Epithelial cell of prostate (primary cell): ENCODE data around the gene KDELR3.

ENCODE experiments used
- DNase-seq: peaks from one replicate; pipeline ENCODE4 v3.0.0-alpha.2; 2011; ENCODE audit warnings: low read depth, low spot score
- H3K27ac ChIP-seq: fragments of 450-650 bp; 2 replicates; pipeline ENCODE4 v1.5.1; 2017; ENCODE audit warnings: mild to moderate bottlenecking

KDELR3 gene

DNA sequence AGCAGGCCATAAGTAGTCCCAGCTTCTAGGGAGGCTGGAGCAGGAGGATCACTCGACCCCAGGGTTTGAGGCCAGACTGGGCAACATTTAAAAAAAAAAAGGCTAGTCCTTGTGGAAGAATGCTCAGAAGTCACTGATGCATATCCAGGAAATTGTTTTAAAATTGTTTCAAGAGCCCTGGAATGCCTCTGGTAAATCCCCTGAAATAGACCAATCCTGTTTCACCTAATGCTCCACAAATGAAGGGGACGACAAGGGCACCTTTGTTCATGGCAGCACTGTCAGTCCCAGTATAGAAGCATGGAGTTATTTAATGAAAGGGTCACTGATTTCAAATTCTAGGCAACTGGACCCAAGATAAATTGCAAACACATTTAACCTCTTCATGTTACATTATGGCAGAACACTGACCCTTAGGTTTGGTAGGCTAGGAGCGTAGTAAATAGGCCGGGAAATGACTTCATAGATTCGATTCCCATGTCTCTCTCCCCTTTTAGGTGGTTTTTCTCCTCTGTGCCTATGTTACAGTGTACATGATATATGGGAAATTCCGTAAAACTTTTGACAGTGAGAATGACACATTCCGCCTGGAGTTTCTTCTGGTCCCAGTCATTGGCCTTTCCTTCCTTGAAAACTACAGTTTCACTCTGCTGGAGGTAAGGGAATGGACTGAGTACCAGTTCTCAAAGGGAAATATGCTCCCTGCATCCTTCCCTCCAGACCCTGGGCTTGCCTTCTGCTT lies 11.4 kb downstream of the KDELR3 start:
- no peak overlapping the region for H3K27ac ChIP-seq
- no peak for DNase-seq

DNA sequence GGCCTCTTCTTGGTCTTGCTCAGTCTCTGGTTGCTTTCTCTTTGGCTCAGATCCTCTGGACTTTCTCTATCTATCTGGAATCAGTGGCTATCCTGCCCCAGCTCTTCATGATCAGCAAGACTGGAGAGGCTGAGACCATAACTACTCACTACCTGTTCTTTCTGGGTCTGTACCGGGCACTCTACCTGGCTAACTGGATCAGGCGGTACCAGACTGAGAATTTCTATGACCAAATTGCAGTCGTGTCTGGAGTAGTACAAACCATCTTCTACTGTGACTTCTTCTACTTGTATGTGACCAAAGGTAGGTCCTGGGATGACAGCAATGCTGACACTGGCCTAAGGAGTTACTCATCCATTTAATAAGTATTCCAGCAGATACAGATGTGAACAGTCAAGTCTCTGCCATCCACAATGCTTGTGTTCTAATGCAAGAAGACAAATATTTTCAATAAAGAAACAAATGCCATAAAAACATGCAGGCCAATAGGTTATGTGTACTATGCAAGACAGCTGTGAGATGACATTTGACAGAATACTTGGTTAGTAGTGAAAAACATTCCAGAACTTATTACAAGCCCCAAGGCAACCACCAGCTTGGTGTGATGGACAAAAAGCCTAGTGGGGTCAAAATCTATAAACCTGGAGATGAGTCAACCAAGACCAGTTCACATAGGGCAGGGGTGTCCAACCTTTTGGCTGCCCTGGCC lies 13.4 kb downstream of the KDELR3 start:
- no peak for DNase-seq
- H3K27ac ChIP-seq, result no peak overlapping the region

DNA sequence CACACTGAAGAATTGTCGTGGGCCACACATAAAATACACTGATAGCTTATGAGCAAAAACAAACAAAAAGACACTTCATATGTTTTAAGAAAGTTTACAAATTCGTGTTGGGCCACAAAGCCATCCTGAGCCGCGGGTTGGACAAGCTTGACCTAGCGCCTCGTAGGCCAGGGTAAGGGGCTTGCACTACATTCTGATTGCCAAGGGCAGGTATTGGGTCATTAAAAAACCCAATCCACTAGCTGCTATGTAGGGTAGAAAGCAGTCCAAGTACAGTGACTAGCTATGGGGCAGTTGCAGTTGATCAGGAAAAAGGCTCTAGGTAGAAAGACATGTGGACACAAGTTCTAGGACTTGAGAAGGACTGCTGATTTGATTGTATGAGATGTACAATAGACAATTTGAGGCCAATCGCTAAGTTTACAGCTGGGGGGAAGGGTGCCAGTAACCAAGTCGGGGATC lies 14.0 kb downstream of the KDELR3 start:
- no peak overlapping the region for H3K27ac ChIP-seq
- no peak for DNase-seq

DNA sequence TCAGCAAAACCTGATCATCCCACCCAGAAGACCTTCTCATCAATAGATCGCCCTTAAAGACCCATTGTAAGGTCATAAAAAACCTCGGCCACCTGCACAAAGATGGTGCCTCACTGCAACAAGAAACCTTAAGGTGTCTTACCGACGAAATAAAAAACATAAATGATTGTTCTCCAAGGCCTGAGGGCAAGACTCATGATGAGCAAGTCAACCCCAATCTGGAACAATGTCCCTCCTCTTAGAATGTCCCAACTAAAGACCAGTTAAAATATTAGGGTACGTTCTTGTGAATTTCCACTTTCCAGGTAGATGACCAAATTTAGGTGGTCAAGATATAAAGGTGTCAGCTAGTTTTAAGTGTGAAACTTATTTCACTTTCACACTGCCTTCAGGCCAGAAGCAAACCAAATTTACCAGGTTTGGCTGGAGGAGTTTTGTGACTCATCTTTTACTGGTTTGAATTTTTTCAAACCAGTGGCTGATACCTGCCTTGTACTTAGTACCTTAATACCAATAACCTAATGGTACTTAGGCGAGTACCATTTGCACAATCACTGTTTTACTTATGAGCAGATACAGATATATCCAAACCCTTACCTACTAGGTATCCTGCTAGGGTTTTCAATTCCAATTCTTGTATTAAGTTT lies 14.9 kb downstream of the KDELR3 start:
- no peak for DNase-seq
- no peak overlapping the region for H3K27ac ChIP-seq

DNA sequence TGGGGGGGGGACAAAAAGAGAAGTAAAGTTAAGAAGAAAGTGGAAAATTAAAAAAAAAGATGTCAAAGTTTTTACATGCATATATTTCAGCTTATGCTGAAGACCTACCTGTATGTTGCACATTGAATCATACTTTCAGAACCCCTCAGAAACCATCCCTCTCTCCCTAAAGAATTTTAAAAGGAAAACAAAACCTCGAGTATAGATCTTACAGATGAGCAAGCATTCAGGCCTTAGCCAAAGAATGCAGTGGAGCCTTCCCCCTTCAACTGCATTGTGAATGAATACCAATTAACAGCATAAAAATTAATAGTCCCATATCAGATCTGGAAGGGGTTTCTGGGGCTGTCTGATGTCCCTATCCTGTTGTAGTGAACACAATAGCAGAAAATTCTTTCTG lies 16.3 kb downstream of the KDELR3 start:
- no peak for DNase-seq
- H3K27ac ChIP-seq, result no peak overlapping the region

DNA sequence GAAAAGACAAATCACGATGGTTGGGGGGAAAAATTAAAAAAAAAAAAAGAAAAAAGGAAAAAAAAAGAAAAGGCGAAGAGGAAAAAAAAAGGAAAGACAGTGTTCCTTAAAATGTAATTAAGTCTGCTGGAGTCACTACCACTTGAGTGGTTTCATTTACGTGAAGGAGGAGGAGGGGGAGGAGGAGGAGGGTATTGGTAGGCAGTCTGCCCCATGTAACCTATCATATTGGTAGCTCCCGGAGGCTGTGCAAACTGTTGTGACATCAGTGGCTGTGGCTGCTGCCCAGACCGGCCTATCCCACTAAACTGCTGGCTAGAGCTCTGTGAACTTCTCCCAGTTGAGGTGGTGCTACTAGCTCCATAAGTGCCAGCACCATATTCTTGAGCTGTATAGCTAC lies 17.9 kb downstream of the KDELR3 start:
- DNase-seq, result no peak
- H3K27ac ChIP-seq, result no peak overlapping the region

DNA sequence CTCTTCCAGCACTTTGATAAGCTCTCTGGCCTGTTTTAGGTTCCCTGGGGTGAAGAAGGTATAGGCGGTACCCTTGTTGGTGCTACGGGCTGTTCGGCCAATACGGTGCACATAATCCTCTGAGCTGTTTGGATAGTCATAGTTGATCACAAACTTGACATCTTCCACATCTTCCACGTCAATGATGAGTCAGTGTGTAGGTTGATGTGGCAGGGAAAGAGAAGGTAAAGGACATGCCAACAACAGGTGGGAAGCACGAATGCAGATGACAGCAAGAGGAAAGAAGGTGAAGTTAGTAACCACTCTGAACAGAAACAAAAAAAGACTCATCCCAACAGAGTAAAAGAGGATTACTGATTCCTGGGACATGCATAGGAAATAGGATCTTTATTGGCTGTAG lies 20.1 kb downstream of the KDELR3 start:
- H3K27ac ChIP-seq, result no peak overlapping the region
- no peak for DNase-seq

DNA sequence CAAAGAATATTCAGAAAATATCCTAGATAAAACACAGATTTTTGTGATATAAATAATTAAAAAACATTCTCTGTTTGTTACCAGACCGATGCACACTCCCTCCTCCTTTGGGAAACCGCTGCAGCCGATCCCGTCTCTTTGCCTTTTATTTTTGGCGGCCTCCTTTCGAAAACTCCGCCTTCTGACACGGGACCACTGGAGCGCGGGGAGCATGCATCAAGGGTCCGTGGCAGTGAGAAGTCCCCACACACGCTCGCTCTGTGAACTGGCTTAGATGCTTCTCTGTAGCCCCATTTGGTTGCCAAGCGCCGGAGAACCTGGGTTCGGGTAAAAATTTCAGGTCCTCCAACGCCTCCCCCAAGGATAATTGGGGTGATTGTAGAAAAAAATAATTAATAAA lies 21.2 kb downstream of the KDELR3 start:
- DNase-seq, result no peak
- no peak overlapping the region for H3K27ac ChIP-seq

DNA sequence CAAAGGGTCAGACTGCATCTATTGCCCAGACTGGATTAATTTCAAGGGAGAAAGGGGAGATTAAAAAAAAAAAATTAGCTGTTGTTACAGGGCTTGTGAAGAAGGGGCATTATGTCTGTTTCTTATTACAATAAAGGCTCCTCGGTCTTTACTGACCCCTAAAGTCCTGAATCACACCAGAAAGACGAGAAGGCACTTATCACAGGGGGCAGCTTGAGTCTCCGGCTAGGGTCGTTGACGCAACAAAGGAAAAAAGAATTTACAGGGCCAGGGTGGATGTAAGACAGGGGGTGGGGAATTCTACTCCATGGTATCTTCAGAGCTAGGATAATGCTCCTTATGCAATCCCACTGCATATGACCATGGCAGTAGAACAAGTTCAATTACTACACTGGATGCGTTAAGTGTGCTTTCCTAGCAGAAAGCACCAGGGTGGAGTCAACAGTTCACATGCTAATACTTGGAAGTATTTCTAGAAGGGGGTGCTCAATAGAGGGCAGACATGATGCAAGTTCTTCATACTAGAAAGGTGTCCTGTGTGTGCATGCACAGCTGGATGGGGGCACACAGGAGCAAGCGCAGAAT lies 21.8 kb downstream of the KDELR3 start:
- DNase-seq, result no peak
- H3K27ac ChIP-seq, result no peak overlapping the region

DNA sequence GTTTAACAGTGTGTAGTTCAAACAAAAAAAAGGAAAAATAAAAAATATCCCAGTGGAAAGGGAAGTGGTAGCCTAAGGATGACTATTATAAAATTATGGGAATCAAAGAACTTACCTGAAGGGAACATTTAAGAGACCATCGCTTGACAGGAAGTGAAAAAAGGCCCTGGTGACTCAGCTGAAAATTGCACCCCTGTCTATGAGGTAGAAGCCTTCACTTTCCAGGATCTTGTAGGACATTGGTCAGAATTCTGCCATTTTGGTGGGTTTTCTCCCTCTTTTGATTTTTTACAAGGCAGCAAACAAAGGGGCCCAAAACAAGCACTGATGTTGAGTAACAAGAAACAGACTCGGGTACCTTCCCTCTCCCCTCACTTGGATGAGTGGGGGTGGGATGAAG lies 22.6 kb downstream of the KDELR3 start:
- peak overlapping the region; percentile 26 for H3K27ac ChIP-seq
- no peak for DNase-seq

DNA sequence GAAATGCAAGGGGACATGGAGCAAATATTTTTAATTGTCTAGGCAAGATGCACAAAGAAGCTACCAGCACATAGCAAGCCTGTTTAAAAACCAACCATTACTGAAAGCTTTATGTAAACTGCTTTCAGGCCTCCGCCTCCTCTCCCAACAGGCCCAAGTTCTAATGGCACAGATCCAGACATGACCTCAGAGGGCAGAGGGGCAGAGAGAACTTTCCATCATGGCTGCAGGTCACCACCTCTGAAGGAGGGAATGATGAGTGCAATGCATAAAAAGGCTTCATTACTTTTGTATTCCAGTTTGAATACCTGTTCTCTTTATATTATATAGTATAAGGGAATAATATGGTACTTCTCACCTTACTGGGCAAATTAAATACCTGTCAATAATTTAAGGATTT lies 23.0 kb downstream of the KDELR3 start:
- H3K27ac ChIP-seq, result peak overlapping the region; percentile 26

DNA sequence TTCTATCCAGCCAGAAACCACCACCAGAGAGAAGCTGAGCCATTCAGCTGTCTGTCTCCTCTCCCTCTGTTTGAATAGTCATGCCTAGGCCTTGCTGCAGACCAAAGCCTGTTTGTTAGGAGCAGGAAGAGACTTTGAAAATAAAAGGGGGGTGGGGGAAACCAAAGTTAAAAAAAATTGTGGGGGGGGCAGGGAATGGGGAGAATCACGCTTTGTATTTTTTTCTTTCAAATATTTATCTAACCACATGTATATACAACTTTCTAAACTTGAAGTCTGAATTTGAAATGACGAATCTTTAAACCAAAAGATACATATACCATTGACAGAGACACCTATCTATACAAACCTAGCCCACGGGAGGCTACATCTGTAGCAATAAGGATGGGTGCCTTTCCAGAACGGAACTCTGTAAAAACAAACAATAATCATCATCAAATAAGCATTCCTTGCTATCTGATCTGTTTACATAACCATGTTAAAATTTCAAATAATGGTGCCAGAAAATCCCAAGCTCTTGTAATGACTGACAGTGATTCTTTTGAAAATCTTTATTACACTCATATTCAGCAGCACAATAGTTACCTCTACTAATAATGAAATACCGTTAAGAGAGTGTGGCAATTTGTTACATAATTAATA lies 23.9 kb downstream of the KDELR3 start:
- DNase-seq, result no peak
- no peak overlapping the region for H3K27ac ChIP-seq

More for the DNA sequence above, 23.0 kb downstream of the KDELR3 start:
- no peak for DNase-seq

DNA sequence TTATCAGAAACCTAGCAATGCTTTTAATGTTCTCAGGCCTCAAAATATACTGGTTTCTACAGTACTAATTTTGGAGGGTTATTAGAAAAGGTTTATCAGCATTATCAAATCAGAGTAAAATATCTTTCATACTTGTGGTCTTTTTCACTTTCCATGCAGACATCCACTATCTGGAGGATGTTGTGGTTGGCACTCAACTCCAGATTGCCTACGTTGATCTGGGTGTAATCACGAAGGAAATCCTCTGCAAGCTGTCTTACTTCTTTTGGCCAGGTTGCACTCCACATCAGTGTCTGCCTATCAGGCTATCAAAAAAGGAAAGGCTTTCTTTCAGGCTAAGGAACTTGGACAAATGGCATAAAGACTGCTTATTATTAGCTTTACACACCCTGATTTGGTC lies 26.6 kb downstream of the KDELR3 start:
- H3K27ac ChIP-seq, result no peak overlapping the region
- no peak for DNase-seq

DNA sequence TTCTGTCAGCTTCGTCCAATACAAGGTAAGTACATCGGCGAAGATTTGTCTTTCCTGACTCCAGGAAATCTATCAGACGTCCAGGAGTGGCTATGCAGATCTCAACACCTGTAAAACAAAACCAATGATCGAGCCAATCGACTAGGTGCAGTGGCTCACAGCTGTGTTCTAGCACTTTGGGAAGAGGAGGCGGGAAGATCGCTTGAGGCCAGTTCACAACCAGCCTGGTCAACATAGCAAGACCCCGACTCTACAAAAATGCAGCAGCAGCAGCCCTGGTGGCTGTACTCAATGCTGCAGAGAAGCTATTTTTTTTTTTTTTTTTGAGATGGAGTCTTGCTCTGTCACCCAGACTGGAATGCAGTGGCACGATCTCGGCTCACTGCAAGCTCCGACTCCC lies 27.0 kb downstream of the KDELR3 start:
- DNase-seq, result no peak
- H3K27ac ChIP-seq, result no peak overlapping the region

DNA sequence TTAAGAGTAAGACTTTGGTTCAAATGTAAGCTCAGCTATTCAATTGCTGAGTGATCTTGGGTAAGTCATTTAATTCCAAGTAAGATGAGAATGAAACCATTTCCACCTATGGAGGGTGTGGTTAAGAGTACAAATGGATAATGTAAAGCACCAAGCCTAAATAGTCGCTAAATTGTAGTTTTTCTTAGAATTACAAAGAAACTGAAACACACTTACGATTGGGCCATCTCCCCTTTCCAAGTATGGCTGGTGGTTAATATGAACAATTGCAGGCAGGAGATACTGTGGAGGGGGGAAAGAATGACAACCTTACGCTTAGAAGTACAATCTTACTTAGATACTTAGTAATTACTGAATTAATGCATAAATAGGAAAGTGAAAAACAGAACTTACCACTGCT lies 30.0 kb downstream of the KDELR3 start:
- DNase-seq, result no peak
- no peak overlapping the region for H3K27ac ChIP-seq

DNA sequence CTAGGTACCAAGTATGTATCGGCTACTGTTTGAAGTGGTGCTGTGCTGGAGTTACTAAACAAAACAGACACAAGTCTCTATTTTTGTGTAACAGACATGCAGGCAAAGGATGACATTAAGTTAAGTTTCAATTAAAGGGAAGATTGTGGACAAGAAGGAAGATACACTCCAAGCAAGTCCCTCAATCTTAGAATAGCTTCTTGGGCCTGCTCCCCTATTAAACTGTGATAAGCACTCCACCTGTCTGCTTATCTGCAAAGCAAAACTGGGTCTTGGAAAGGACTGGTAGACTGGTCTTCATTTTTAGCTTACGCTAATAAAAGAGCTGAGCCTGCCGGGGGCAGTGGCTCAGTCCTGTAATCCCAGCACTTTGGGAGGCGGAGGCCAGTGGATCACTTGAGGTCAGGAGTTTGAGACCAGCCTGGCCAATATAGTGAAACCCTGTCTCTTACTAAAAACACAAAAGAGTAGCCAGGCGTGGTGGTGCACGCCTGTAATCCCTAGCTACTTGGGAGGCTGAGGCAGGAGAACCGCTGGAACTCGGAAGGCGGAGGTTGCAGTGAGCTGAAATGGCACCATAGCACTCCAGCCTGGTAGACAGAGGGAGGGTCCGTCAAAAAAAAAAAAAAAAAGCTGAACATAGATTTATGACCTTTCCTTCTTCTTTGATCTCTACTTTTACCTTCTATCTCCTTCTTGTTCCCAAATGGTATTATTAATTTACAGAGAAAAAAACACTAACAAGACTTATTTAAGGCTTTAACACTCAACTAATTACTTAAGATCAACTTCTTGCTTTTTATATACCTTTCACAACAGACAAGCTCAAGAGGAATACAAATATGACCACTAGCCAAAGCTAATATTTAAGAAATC lies 34.1 kb downstream of the KDELR3 start:
- no peak for DNase-seq

DNA sequence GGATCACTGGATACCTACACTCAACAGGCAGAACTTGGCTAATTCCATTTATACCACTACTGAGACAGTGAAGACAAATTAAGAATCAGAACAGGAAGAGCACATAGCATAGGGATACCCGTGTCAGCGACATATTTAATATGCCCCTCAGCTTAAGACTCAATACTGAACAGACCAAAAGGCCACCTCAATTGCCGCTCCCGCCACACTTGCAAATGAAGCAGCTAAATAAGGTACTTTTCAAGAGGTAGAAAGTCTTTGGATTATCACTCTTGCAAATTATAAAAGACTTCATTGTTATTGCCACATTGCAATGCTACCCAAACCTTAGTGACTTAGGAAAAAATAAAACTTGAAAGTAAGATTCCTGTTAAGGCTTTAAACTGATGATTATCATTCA lies 35.1 kb downstream of the KDELR3 start:
- H3K27ac ChIP-seq, result no peak overlapping the region
- DNase-seq, result no peak

More for the DNA sequence above, 34.1 kb downstream of the KDELR3 start:
- H3K27ac ChIP-seq, result no peak overlapping the region

DNA sequence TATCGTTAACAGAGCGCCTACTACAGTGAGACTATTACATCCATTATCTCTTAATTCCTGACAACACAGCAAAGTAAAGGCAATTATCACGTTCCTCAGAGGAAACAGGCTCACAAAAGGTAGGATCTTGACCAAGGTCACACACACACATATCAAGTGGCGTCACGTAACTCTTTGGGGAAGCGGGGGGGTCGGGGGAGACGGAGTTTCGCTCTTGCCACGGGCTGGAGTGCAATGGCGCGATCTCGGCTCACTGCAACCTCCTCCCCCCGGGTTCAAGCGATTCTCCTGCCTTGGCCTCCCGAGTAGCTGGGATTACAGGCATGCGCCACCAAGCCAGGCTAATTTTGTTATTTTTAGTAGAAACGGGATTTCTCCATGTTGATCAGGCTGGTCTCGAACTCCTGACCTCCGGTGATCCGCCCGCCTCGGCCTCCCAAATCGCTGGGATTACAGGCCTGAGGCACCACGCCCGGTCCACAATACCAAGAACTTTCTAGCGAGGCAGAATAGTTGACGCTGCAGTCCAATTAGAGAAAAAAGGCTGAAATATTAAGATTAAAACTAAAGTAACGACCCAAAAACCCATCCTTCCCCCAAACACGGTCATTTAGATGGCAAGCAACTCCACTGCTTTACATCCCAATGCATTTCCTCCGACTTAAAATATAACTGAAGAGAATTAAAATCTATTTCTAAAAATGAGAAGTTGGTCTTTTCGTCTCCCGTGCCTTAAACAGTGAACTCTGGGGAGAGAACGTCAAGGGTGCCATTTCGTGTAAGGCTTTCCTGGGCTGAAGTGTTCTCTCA lies 37.0 kb downstream of the KDELR3 start:
- H3K27ac ChIP-seq, result peak overlapping the region; percentile 95
- no peak for DNase-seq
